Dermis blood vessel endothelial cell (primary cell): ENCODE data around the gene ASTN2. TPM values are rescaled to one million over a fixed set of nuclear protein-coding genes. Genes with fewer than 3 reads are reported as not detected.

Source experiments
- DNase-seq: peaks from one replicate; pipeline ENCODE4 v3.0.0; 2010
- total RNA-seq: library from RNA; depleted of rRNA; stranded (reverse); fragments of >200 nt; gene quantifications from 2 replicates; pipeline ENCODE4 v1.2.3, GENCODE V29; 2014

Gene ASTN2
- total RNA-seq, 1 donor from 2014 or later = 1.9 TPM

DNA sequence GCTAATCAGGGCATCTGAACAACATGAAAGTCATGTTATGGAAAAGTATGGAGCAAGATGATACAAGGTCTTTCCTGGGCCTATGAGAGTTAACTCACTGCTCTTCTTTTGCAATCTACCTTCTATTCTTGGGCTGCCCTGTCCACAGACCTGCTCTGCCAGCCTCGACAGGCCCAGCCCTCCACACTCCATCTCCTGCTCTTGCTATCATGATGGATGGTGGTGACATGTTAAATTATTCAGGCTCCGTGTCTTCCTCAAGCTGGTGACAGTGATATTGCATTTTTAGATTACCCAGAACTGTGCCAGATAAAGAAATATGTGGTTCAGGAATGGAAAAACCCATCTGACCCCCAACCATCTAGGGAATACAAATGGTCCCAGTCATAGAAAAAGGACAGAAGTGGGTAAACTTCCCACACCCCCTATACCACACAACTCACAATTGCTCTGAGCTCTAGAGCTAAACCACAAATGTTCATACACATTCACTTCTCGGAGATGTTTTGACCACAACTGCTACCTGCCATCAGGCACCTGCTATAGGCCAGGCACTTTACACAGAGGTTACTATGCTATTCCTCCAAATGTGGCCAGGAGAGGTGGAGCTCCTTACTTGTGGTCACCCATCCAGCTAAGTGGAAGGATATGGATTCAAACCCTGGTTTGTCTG, 311.3 kb downstream of the ASTN2 start:
- no peak for DNase-seq

DNA sequence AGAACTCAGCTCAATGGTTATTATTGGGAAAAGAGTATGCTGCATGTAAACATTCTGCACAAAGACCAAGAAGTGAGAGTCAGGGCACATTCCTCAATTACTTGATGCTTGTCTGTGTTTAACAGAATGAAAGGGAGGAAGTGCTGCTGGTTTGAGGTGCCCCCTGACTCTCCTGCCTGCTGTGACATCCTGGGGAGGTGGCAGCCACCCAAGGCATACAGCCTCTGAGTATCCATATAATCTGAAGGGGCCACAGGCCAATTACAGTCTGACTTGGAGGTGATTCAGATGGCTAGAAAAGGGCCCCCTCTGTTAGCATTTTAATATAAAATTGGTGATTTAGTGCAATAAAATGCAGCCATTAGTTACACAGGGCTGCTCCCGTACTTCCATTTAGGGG, 313.8 kb downstream of the ASTN2 start:
- DNase-seq = no peak

DNA sequence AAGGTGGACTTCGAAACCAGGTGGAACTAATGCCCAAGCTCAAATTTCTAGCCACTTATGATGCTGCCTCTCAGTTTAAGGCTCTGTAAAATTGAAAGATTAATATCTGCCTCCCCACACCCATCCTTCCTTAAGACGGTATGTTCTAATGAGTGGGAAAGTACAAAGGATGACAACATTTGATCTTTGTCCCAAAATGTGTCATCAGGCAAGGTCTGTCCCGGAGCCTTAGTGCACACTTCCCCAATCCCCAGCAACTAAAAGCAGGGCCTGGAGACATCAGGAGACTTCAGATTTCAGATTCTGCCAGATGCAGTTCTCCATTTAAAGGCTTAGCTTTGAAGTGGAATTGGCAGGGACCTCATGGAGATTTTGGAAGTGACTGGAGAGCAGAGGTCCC, 316.5 kb downstream of the ASTN2 start:
- no peak for DNase-seq

DNA sequence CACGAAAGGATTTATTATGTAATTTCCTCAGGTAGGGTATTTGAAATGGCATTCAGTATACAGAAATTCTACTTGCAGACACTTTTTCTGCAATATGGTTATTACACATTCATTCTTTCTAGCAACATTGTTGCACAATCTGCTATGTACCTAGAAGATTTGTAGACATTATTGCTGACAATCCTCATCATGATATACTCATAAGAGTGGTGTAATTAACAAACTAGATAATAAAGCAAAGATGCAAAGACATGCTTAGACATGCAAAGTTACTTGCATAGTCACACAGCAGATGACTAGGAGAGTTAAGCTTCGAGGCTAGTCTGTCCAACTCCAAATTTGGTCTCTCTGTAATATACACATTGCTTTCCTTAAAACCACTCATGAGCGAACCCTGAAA, 317.1 kb downstream of the ASTN2 start:
- DNase-seq = no peak

DNA sequence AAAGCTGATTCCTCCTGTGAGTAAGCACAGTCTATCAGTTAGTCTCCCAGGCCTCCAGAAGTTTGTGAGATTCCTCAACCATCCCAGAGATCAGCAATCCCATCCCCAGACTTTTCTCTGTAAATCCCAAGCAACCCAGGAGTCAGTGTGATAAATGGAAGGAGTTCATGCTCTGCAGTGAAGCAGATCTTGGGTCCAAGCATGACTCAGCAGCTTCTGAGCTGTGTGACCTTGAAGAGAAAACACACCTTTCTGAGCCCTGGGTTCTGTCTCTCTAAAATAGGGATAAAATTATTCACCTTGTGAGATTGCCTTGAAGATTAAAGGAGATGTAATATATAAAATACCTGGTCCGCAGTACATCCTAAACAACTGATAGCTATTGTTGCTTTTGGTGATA, 318.7 kb downstream of the ASTN2 start:
- DNase-seq = no peak

DNA sequence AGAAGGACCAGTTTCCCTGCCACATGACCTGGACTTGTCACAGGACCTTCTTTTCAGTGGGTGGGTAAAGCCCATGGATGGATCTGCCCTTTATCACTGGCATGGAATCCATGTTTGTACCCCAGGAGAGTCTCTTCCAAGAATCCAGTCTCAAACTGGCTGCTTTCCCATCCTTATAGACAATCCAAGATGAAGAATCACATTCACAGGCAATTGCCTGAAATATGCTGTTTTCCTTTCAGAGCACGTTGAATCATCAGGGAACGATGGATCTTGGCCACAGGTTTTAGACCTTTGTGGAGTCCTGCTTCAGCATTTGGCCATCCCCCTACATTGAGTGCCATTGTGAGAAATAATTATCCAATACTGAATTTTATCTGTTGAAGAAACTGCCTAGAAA, 319.8 kb downstream of the ASTN2 start:
- no peak for DNase-seq

DNA sequence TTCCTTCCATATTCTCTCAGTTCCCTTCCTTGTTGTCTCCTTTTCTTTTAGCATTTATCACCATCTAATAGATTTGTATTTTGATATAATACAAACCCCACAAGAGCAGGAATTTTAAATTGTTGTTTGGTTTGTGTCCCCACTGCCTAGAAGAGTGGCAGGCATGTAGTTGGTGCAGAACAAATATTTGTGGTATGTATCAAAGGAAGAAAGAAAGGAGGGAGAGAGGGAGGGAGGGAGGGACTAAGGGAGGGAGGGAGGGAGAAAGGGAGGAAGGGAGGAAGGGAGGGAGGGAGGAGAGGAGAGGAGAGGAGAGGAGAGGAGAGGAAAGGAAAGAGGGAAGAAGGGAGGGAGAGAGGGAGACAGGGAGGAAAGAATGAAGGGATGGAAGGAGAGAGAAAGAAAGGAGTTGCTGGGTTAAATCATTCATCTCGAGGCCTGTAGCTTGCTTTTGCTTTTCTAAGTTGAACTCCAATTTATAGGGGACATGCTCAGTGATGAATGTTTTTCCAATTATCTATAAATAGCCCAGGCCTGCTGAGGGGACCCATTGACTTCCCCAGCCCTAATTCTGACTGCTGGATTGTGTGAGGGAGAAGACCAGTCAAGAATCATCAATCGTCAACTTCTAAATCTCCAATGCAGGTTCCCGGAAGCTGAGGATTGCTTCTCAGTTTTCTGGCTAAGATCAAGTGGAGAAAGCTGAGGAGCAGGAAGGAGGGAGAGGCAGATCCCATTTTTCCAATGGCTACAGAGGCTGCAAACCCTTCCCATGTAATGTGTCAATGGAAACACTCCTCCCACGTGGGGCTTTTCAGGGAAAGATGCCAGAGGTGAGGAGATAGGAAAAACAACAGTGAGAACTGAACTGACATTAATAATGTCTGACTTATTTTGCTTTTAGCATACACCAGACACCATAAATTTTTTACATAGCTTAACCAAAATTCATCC, 320.7 kb downstream of the ASTN2 start:
- DNase-seq = no peak

DNA sequence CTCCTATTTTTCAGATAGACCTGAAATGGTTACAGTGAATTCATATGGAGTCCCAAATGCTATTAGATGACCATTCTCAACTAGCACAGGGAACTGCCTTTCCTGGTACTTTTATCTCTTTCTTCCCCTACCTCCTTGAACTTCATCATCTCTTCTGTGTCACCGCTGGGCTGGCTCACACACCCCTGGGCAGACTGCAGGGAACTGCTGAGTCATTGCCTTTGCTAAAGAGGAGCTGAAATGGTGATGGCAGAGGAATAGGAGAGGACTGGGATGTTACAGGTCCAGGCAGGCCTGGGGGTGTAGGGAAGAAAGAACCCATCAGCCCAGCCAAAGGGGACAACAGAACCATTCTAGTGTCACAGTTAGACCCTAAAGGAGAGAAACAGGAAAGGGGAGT, 322.3 kb downstream of the ASTN2 start:
- no peak for DNase-seq

DNA sequence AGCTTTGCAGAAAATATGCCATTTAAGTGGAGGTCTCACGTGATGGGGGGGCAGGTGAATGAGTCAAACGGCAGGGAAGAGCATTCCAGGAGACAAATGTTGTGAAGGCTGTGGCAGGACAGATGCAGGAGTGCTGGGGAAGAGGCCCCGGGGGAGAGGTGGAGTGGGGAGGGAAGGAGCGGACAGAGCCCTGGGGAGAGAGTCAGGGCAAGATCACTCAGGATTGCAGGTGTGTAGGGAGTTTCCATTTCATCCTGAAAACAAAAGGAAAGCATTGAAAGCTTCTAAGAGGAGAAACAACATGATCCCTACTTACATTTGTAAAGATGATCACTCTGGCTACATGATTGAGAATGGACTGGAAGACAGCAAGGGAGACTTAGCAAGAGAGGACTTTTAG, 323.3 kb downstream of the ASTN2 start:
- DNase-seq = no peak

DNA sequence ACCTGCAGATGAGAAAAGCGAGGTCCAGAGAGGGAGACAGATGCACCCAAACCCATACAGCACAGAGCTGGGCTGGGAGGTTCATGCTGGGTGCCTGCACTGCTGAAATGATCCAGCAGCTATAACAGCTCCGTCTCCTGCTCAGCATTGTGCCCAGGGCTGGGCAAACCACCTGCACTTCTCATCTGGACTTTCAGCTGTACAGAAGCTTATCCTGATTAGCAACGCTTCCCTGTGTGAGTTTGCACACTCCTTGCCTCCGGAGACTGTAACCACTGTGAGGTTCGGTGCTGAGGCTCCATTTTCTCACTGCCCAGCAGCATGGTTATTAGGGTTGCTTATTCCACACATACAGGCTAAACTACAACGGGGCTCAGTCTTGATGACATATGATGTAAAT, 326.1 kb downstream of the ASTN2 start:
- DNase-seq = no peak

DNA sequence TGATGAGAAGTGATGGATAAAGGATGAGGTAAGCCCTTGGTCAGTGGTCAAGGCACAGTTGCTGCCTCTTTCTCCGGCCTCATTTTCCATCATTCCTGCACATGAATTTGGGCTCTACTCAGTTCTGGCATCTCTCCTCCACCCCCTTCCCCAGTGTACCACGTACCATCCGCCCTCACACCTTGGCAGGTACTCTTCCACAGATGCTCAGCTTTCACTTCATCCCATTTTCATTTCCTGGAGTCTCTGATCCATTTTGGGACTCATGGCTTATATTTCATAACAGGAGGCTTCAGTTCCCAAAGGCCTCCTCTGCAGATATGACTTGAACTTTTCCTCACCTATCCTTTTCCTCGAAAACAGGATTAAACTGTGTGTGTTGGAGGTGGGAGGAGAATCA, 326.7 kb downstream of the ASTN2 start:
- no peak for DNase-seq

DNA sequence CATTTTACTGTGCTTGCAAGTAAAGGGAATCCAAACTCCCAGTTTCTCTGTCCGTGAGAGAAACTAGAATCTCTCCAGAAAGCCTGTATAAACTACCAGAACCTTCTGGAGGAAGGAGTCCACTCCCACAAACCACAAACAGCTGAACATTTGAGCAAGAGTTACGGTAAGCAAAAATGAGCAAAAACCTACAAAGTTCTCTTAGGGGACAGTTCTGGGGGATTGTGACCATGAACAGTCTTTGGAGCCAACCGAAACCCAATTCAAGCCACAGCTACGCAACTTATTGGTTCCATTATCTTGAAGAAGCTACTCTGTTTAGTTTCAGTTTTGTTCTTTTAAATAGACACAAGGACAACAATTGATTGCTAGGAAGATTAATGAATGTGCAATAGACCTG, 330.6 kb downstream of the ASTN2 start:
- no peak for DNase-seq

DNA sequence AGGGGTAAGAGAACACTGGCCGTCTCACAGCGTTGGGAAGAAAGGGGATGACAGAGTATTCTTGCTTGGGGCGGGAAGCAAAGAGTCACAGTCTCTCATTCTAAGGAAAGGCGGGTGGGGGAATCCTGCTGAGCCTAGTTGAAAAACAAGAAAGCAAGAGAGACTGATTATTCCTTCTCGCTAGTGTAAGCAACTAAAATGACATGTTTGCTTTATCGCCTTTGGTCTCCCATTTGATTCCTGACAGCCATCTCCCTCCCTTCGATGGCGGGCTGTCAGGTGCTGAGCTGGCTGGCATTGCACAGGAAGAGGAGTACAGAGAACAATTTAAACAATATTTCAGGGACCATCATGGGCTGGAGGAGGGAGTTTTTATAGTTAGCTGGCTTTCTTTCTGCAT, 331.3 kb downstream of the ASTN2 start:
- DNase-seq = no peak

DNA sequence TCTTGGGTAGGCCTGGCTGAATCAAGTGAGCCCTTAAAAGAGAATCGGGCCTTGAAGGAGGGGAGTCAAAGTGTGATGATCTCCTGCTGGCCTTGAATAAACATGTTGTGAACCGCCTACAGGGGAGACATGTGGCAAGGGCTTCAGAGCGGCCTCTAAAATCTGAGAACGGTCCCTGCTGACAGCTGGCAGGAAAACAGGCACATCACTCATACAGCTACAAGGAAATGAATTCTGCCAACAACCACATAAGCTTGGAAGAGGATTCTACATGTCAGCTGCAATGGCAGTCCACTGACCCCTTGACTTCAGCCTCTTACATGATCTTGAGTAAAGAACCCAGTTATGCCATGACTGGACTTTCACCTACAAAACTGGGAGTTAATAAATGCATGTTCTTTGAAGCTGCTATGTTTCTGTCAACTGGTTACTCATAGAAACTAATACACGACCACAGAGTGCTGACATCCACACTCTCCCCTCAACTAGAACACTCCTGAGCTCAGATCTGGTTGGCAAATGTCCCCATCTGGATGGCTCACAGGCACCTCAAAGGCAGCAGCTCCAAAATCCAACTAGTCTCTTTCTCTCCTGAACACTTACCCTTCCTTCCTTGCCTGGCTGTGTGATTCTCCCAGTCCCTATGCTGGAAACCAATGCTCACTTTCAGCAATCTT, 333.1 kb downstream of the ASTN2 start:
- DNase-seq = no peak

DNA sequence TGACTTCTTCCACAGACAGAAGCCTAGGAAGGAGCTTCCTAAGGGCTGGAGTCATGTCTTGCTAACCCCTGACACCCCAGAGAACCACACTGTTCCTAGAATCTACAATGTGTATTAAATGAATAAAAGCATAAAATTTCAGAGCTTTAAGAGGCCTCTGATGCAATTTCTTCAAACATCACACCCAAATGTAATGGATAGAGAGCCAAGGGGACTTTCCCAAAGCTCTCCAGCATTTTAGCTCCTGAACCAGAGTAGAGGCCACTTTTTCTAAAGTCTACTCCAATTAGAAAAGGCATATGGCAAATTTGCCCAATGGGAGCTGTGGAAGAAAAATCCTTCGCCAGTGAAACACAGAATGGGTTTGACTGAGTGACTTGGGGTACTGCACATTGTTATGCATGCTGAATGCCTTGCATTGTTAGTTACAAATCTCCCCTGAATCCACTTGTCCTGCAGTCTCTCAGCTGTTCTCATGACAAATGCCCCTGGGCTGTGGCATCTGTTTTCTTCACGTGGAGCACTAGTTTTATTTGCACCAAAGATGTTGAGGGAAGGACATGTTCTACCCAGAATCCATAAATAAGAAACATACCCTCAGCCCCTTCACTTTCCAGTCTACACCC, 334.0 kb downstream of the ASTN2 start:
- no peak for DNase-seq

DNA sequence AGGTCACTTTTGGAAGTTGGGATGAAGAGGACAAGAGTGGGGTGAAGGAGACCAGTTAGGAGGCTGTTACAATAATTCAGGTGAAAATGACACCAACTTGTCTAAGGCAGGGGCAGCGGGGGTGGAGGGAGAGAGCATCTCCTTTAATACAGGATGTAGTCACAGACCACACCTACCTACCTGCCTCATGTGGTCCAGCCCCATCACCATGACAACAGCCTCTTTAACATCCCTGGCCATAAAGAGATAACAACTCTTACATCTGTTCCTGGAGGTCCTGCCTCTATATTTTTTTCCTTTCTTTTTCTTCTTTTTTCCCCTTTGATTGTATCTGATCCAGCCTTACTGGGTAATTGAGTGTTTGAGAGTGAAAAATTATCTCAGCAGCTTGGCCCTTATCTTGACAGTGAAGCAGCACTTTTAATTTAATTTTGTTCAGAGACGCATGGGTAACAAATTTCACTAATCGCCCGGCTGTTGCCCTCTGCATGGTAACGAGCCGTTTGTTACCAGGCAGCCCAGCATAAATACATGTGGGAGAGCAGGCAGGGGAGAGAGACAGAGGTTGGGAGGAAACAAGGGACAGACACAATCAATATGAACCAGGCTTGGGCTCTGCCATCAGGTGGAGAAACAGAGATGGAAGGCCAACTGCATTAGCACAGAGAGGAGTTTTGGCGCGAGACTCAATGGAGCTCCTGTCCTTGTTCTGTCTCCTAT, 338.1 kb downstream of the ASTN2 start:
- no peak for DNase-seq

DNA sequence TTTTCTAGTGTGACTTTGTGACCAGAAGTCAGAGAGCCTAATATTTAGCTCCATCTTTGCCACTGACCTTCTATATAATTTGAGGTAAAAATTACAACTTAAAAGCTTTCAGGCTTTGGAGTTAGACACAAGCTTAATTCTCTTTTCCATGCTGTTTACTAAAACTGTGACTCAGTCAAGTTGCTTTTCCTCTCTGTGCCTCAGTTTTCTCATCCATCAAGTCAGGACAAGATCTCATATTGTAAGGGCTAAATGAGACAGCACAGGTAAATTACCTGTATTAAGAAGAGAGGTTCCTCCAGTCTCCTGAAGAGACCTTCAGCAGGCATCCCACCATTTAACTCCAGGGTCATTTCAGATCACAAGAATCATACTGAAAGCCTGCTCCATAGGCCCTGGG, 339.2 kb downstream of the ASTN2 start:
- no peak for DNase-seq

DNA sequence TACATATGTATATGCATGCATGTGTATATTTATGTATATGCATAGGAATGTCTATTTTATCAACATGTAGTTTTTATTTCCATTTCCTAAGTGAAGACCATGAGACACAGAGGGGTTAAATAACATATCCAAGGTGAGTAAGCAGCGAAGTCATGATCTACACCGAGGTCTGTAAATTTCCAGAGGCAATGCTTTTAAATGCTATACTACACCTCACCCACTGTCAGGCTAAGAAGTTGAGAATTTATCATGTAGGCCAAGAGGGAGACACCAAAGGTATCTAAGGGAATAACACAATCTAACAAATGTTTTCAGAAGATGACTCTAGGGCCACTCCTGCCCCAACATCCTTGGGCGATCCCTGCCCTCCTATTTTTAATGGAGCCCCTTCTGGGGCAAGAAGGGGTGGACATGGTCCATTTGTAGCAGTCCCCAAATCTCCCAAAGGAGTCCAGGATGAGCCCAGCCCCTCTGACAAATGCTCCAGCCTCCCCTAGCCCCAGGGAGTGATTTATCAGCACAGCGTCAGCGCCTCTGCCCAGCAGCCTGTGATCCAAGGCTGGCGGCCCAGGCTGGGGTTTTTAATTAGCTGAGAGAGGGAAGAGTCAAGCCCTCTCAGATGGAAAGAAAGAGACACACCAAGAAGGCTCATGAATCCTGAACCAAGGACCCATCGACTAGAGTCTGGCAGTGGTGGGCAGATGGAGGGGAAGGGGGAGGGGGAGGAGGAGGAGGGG, 339.9 kb downstream of the ASTN2 start:
- DNase-seq = no peak

DNA sequence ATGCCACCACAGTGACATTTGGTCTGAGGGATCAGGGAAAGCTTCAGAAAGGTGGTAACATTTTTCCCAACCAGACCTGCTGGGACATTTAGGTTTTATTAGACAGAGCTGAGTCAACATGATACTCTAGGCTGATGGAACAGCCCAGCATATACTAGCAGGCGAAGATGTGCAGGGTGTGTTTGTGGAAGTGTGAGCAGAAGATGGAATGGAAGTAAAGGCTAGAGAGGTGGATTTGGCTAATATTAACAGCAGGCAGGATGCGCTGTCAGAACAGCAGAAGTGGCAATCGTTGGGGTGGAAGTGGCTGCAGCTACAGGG, 340.6 kb downstream of the ASTN2 start:
- no peak for DNase-seq

DNA sequence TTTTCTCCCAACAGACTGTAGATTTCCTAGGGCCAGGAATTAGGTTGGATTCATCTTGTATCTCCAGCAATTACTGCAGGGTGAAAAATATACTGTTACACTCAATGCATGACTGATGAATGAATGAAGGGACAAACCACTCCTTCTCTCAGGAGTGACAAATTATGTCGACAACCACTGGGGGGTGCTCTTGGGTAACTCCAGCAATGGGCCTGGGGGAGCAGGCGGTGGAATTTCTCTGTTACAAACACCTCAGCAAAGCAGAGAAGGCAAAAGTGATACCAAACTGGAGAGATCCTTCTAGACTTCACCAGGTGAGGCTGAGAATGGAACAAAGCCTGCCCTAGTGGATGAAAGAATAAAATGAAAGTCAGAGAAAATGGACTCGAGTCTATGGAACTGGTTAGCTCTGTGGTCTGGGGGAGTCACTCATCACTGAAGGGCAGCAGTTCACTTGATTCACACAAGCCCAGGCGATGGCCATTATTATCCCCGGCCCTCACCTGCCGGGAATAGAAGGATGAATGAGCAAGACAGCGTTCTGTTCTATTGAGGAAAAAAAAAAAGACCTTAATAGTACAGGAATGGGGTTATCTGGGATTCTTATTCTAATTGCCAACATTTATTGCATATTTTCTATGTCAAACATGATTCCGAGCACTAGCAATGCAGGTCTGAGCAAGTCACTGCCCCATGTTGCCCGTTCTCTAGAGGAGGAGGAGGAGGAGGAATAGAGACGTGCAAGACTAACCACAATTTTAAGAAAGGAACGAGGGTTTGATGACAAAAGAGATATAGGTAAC, 341.1 kb downstream of the ASTN2 start:
- DNase-seq = no peak

DNA sequence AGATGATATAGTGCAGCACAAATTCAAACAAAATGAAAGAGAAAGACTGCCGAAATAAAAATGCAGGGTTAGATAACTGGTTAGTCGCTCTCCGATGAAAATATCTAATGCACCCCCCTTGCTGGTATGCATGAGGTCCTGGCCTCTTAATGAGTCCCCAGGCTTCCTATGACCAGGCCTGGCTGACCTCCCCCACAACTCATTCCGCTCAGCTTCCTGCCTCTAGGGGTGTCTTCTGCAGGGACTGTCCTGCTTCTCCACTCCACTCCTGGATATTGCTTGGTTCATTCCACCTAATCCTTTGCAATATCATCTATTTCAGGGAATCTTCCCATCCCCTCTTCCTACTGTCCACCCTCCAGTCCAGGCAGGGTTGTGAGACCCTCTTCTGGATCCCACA, 341.8 kb downstream of the ASTN2 start:
- no peak for DNase-seq
